GF-D8 (cell line): ENCODE results near the gene MAGI2.
"Not testable (repeated sequence)": the region's sequence is repeated elsewhere in the genome, so short reads cannot be mapped to it uniquely, and the experiment has no call there.

Source experiments
- DNase-seq: peaks from one replicate; lab custom pipeline; 2025; lab: John Stamatoyannopoulos, UW

The MAGI2 gene

GRCh38 chr7:78024591-78024990, 1428.9 kb downstream of the MAGI2 start:
- no peak for DNase-seq

- DNase-seq, result no peak
Measured at GRCh38 chr7:78023191-78023590, 1430.3 kb downstream of the MAGI2 start.

- no peak for DNase-seq
Measured at GRCh38 chr7:78022165-78022564, 1431.3 kb downstream of the MAGI2 start.

- DNase-seq, result no peak
Measured at GRCh38 chr7:78020874-78021249, 1432.6 kb downstream of the MAGI2 start.

GRCh38 chr7:78020136-78020873, 1433.2 kb downstream of the MAGI2 start:
- DNase-seq, result peak; percentile 62

GRCh38 chr7:78019447-78020135, 1433.9 kb downstream of the MAGI2 start:
- peak; percentile 52 for DNase-seq

- DNase-seq, result no peak
Measured at GRCh38 chr7:78018641-78019446, 1434.6 kb downstream of the MAGI2 start.

- no peak for DNase-seq
Measured at GRCh38 chr7:78017591-78018100, 1435.8 kb downstream of the MAGI2 start.

- DNase-seq, result no peak
Measured at GRCh38 chr7:78015574-78016260, 1437.8 kb downstream of the MAGI2 start.

GRCh38 chr7:78014401-78014800, 1439.1 kb downstream of the MAGI2 start:
- no peak for DNase-seq

- no peak for DNase-seq
Measured at GRCh38 chr7:78013386-78013785, 1440.1 kb downstream of the MAGI2 start.

- no peak for DNase-seq
Measured at GRCh38 chr7:78011642-78012041, 1441.8 kb downstream of the MAGI2 start.

- no peak for DNase-seq
Measured at GRCh38 chr7:78007231-78007630, 1446.2 kb downstream of the MAGI2 start.

GRCh38 chr7:78006063-78006755, 1447.3 kb downstream of the MAGI2 start:
- DNase-seq, result no peak

GRCh38 chr7:78002715-78003114, 1450.8 kb downstream of the MAGI2 start:
- no peak for DNase-seq

- no peak for DNase-seq
Measured at GRCh38 chr7:78002021-78002420, 1451.4 kb downstream of the MAGI2 start.

GRCh38 chr7:77999168-77999567, 1454.3 kb downstream of the MAGI2 start:
- DNase-seq, result not testable (repeated sequence)

GRCh38 chr7:77995717-77996116, 1457.8 kb downstream of the MAGI2 start:
- no peak for DNase-seq

- DNase-seq, result no peak
Measured at GRCh38 chr7:77993838-77994237, 1459.6 kb downstream of the MAGI2 start.

GRCh38 chr7:77991656-77992055, 1461.8 kb downstream of the MAGI2 start:
- no peak for DNase-seq

GRCh38 chr7:77989981-77990566, 1463.4 kb downstream of the MAGI2 start:
- DNase-seq, result peak; percentile 36
